K562 (cell line): Measurements from ENCODE around the gene FRMD5. TPM values are rescaled to one million over a fixed set of nuclear protein-coding genes. Genes with fewer than 3 reads are reported as not detected.

Experiments
- DPF2 ChIP-seq: fragments of 450-650 bp; IDR thresholded peaks from 2 replicates; pipeline ENCODE4 v1.6.1; 2016
- NR2F6 ChIP-seq: fragments of 450-650 bp; formaldehyde crosslinking; IDR thresholded peaks from 2 replicates; pipeline ENCODE4 v1.4.0; 2020; ENCODE audit warnings: mild to moderate bottlenecking
- TCF7 ChIP-seq: sonication (generic); IDR thresholded peaks from 2 replicates; pipeline ENCODE4 v1.6.1; 2016; ENCODE audit warnings: antibody characterized with exemption, borderline replicate concordance
- TEAD2 ChIP-seq: fragments of 450-650 bp; IDR thresholded peaks from 2 replicates; pipeline ENCODE4 v1.6.1; 2016; ENCODE audit warnings: missing genetic modification characterization, control low read depth, missing compliant biosample characterization
- ZBTB8A ChIP-seq: fragments of 450-650 bp; IDR thresholded peaks from 2 replicates; pipeline ENCODE4 v1.6.1; 2018; ENCODE audit warnings: mild to moderate bottlenecking, moderate library complexity; ENCODE audit not compliant: partially characterized antibody
- ZNF41 ChIP-seq: fragments of 250-450 bp; sonication (Bioruptor Pico); conservative IDR thresholded peaks from 2 replicates; pipeline ENCODE4 v1.4.0; 2020; ENCODE audit warnings: mild to moderate bottlenecking
- polyA plus RNA-seq, 8 experiments: library from polyadenylated mRNA; depleted of rRNA in 4 of 8; stranded (reverse) in 5 of 8; unstranded in 3 of 8; fragments of >200 nt; fragmentation: Nextera tagmentation in 2 of 8; fragmentation: Illumina TruSeq in 1 of 8; extraction: Ambion mirVana in 2 of 8; extraction: Trizol in 1 of 8; gene quantifications; 2 replicates each; pipeline versions ENCODE4 v1.2.1 to v1.2.3, GENCODE V29; 2011 to 2014; ENCODE audit warnings: inconsistent platforms in 1 of 8, missing spikeins in 1 of 8
- total RNA-seq, 7 experiments: library from RNA; depleted of rRNA in 6 of 7; stranded (reverse); fragments of >200 nt in 6 of 7; fragmentation: Illumina TruSeq in 2 of 7; extraction: Trizol in 2 of 7; gene quantifications; 2 replicates each; pipeline versions ENCODE4 v1.2.1 to v1.2.3, GENCODE V29; 2011 to 2021; ENCODE audit warnings: low replicate concordance in 1 of 7
- TF ChIP-seq, protein P1 (sequence below), 3 experiments: fragments of 200-800 bp in 1 of 3; fragments of 250-450 bp in 1 of 3; fragments of 450-650 bp in 1 of 3; sonication (Bioruptor Pico) in 1 of 3; sonication (Bioruptor generic) in 1 of 3; formaldehyde crosslinking in 1 of 3; IDR thresholded peaks; 2 replicates each; pipeline versions ENCODE4 v1.6.1 to v1.8.0; 2016 to 2022; ENCODE audit warnings: mild to moderate bottlenecking in 2 of 3, missing genetic modification characterization in 2 of 3, missing compliant biosample characterization in 1 of 3, moderate library complexity in 1 of 3
- TF ChIP-seq, protein P2 (sequence below): fragments of 450-650 bp; IDR thresholded peaks from 2 replicates; pipeline ENCODE4 v1.6.1; 2016; ENCODE audit warnings: low read depth
- TF ChIP-seq, protein P3 (sequence below): fragments of 450-650 bp; IDR thresholded peaks from 2 replicates; pipeline ENCODE4 v1.6.1; 2018; ENCODE audit warnings: mild to moderate bottlenecking, low read depth; ENCODE audit not compliant: partially characterized antibody
- TF ChIP-seq, protein P4 (sequence below): fragments of 250-450 bp; sonication (Bioruptor Pico); IDR thresholded peaks from 2 replicates; pipeline ENCODE4 v1.8.0; 2021; ENCODE audit warnings: mild to moderate bottlenecking, moderate library complexity

The FRMD5 gene
- total and polyA plus RNA-seq, 9 of the 15 experiments (the other 6 are each of a cell fraction or from before 2014, with no cell fraction given), result 0.13 to 0.38 TPM; not detected in 7

DNA sequence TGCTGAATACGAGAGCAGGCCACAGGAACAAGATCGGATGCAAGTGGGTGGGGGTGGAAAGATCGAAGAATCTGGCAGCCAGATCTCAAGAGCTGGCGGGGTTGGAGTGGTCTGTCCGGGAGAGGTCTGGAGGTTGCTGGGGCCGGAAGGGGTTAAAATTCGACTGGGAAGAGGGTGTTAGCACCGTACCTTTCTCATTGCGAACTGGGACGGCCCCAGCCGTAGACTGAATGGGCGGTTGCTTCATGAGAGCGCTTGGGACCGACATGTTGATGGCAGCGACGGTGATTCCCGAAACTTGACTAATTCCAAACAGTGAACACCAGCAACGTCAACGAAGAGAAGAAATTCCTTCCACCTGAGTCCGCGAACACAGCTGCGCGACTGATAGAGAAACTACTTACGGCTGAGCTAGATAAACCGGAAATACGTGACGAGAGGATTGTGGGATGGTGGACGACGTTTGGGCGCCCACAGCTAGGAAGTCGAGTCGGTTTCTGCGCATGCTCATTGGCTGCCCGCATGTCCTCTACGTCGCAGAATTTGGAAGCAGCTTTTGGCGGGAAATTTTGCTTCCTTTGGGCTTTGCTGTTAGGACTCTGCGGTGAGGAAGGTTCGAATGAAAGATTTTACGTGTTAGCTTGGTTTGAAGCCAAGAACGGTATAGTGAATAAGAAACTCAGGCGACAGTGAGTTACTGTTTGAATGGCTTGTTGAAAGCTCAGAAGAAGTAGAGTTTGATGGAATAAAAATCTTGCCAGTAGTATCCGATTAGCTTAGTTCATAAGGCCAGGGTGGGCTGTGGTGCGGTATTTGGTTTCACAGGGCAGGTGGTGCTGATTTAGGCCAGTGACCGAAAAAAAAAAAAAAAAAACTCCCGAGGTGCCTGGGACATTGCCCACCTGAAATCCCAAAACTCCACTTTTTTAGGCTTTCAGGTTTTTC lies 370.5 kb downstream of the FRMD5 start, which contains the start of gene MFAP1 (continued):
- TF ChIP-seq, protein P1, sequence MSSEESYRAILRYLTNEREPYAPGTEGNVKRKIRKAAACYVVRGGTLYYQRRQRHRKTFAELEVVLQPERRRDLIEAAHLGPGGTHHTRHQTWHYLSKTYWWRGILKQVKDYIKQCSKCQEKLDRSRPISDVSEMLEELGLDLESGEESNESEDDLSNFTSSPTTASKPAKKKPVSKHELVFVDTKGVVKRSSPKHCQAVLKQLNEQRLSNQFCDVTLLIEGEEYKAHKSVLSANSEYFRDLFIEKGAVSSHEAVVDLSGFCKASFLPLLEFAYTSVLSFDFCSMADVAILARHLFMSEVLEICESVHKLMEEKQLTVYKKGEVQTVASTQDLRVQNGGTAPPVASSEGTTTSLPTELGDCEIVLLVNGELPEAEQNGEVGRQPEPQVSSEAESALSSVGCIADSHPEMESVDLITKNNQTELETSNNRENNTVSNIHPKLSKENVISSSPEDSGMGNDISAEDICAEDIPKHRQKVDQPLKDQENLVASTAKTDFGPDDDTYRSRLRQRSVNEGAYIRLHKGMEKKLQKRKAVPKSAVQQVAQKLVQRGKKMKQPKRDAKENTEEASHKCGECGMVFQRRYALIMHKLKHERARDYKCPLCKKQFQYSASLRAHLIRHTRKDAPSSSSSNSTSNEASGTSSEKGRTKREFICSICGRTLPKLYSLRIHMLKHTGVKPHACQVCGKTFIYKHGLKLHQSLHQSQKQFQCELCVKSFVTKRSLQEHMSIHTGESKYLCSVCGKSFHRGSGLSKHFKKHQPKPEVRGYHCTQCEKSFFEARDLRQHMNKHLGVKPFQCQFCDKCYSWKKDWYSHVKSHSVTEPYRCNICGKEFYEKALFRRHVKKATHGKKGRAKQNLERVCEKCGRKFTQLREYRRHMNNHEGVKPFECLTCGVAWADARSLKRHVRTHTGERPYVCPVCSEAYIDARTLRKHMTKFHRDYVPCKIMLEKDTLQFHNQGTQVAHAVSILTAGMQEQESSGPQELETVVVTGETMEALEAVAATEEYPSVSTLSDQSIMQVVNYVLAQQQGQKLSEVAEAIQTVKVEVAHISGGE (CRISPR knock-in tag; IDR thresholded peaks at IDR 0.05), result peak in 2 of 3 experiments; percentile 63 to 77; a peak in 3 of 6 replicates
- TF ChIP-seq, protein P2, sequence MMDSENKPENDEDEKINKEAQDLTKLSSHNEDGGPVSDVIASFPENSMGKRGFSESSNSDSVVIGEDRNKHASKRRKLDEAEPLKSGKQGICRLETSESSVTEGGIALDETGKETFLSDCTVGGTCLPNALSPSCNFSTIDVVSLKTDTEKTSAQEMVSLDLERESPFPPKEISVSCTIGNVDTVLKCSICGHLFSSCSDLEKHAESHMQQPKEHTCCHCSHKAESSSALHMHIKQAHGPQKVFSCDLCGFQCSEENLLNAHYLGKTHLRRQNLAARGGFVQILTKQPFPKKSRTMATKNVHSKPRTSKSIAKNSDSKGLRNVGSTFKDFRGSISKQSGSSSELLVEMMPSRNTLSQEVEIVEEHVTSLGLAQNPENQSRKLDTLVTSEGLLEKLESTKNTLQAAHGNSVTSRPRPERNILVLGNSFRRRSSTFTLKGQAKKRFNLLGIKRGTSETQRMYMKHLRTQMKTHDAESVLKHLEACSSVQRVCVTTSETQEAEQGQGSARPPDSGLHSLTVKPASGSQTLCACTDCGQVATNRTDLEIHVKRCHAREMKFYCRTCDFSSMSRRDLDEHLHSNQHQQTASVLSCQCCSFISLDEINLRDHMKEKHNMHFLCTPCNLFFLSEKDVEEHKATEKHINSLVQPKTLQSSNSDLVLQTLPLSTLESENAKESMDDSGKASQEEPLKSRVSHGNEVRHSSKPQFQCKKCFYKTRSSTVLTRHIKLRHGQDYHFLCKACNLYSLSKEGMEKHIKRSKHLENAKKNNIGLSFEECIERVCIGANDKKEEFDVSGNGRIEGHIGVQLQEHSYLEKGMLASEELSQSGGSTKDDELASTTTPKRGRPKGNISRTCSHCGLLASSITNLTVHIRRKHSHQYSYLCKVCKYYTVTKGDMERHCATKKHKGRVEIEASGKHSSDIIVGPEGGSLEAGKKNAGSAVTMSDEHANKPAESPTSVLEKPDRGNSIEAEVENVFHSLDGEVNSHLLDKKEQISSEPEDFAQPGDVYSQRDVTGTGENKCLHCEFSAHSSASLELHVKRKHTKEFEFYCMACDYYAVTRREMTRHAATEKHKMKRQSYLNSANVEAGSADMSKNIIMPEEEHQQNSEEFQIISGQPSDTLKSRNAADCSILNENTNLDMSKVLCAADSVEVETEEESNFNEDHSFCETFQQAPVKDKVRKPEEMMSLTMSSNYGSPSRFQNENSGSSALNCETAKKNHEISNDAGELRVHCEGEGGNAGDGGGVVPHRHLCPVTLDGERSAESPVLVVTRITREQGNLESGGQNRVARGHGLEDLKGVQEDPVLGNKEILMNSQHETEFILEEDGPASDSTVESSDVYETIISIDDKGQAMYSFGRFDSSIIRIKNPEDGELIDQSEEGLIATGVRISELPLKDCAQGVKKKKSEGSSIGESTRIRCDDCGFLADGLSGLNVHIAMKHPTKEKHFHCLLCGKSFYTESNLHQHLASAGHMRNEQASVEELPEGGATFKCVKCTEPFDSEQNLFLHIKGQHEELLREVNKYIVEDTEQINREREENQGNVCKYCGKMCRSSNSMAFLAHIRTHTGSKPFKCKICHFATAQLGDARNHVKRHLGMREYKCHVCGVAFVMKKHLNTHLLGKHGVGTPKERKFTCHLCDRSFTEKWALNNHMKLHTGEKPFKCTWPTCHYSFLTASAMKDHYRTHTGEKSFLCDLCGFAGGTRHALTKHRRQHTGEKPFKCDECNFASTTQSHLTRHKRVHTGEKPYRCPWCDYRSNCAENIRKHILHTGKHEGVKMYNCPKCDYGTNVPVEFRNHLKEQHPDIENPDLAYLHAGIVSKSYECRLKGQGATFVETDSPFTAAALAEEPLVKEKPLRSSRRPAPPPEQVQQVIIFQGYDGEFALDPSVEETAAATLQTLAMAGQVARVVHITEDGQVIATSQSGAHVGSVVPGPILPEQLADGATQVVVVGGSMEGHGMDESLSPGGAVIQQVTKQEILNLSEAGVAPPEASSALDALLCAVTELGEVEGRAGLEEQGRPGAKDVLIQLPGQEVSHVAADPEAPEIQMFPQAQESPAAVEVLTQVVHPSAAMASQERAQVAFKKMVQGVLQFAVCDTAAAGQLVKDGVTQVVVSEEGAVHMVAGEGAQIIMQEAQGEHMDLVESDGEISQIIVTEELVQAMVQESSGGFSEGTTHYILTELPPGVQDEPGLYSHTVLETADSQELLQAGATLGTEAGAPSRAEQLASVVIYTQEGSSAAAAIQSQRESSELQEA, result 0 out of 2 replicates have a peak, but pooled peaks have one; percentile 5
- TF ChIP-seq, protein P3, sequence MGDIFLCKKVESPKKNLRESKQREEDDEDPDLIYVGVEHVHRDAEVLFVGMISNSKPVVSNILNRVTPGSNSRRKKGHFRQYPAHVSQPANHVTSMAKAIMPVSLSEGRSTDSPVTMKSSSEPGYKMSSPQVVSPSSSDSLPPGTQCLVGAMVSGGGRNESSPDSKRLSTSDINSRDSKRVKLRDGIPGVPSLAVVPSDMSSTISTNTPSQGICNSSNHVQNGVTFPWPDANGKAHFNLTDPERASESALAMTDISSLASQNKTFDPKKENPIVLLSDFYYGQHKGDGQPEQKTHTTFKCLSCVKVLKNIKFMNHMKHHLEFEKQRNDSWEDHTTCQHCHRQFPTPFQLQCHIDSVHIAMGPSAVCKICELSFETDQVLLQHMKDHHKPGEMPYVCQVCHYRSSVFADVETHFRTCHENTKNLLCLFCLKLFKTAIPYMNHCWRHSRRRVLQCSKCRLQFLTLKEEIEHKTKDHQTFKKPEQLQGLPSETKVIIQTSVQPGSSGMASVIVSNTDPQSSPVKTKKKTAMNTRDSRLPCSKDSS, result no peak
- no peak for TF ChIP-seq ZBTB8A
- no peak for TF ChIP-seq NR2F6 (CRISPR knock-in tag)
- no peak for TF ChIP-seq TCF7
- TF ChIP-seq ZNF41 (CRISPR knock-in tag), result no peak
- peak; percentile 67 for TF ChIP-seq DPF2
- no peak for TF ChIP-seq TEAD2 (tag)
- TF ChIP-seq, protein P4, sequence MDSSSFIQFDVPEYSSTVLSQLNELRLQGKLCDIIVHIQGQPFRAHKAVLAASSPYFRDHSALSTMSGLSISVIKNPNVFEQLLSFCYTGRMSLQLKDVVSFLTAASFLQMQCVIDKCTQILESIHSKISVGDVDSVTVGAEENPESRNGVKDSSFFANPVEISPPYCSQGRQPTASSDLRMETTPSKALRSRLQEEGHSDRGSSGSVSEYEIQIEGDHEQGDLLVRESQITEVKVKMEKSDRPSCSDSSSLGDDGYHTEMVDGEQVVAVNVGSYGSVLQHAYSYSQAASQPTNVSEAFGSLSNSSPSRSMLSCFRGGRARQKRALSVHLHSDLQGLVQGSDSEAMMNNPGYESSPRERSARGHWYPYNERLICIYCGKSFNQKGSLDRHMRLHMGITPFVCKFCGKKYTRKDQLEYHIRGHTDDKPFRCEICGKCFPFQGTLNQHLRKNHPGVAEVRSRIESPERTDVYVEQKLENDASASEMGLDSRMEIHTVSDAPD (CRISPR knock-in tag), result 0 out of 2 replicates have a peak, but pooled peaks have one; percentile 30
